H1 (cell line): ENCODE data around the gene ZSWIM7. TPM values are rescaled to one million over a fixed set of nuclear protein-coding genes. Genes with fewer than 3 reads are reported as not detected.

Source experiments
- KDM1A ChIP-seq: fragments of 200-600, 300-600 bp; sonication (generic); IDR thresholded peaks from 2 replicates; pipeline ENCODE4 v1.7.1; 2016; ENCODE audit warnings: mild to moderate bottlenecking, low read length, borderline replicate concordance
- polyA plus RNA-seq, 7 experiments: library from polyadenylated mRNA; depleted of rRNA in 3 of 7; stranded (reverse) in 5 of 7; unstranded in 2 of 7; fragments of >200 nt in 5 of 7; fragments of 200-250 nt in 2 of 7; gene quantifications; 1 replicate in 5 of 7; 2 replicates in 1 of 7; 4 replicates in 1 of 7; pipeline versions ENCODE4 v1.2.1 to v1.2.3, GENCODE V29; 2011 to 2013; ENCODE audit warnings: missing spikeins in 2 of 7, mixed read lengths in 2 of 7
- total RNA-seq: library from RNA; stranded (reverse); fragmentation: NEBNext Ultra II Directional; extraction: Animal tissue kit (Norgen Biotek cat#: 25700); gene quantifications from 2 replicates; pipeline ENCODE4 v1.2.1, GENCODE V29; 2021
- TF ChIP-seq, protein P1 (sequence below): IDR thresholded peaks from 2 replicates; pipeline ENCODE4 v1.6.1; 2011; ENCODE audit warnings: low read depth, mild to moderate bottlenecking, low read length; ENCODE audit not compliant: insufficient read depth
- TF ChIP-seq, protein P2 (sequence below): IDR thresholded peaks from 2 replicates; pipeline ENCODE4 v1.6.1; 2012; ENCODE audit warnings: inconsistent platforms

Gene ZSWIM7
- total and polyA plus RNA-seq, 2 of the 8 experiments (the other 6 are each of a cell fraction or from before 2014, with no cell fraction given), result 39.3 to 57.7 TPM

- TF ChIP-seq, protein P1, sequence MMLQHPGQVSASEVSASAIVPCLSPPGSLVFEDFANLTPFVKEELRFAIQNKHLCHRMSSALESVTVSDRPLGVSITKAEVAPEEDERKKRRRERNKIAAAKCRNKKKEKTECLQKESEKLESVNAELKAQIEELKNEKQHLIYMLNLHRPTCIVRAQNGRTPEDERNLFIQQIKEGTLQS, result no peak
- TF ChIP-seq, protein P2, sequence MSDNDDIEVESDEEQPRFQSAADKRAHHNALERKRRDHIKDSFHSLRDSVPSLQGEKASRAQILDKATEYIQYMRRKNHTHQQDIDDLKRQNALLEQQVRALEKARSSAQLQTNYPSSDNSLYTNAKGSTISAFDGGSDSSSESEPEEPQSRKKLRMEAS, result no peak
- TF ChIP-seq KDM1A, result no peak
These were observed 52.8 kb downstream of the ZSWIM7 start (continued) for GRCh38 chr17:15946611-15947120.
